Panc1 (cell line): ENCODE measurements around the gene NFE2L3.

Experiments used
- CTCF ChIP-seq: fragments of 450-650 bp; IDR thresholded peaks from 2 replicates; pipeline ENCODE4 v1.5.1; 2017; ENCODE audit warnings: mild to moderate bottlenecking
- POLR2AphosphoS5 ChIP-seq: IDR thresholded peaks from 2 replicates; pipeline ENCODE4 v1.6.1; 2012; ENCODE audit warnings: mild to moderate bottlenecking, low read depth, low read length, moderate library complexity
- REST ChIP-seq, 2 experiments: IDR thresholded peaks; 2 replicates each; pipeline ENCODE4 v1.6.1; 2011 to 2012; ENCODE audit warnings: low read depth in 2 of 2, control low read depth in 1 of 2, low read length in 1 of 2, mild to moderate bottlenecking in 1 of 2, moderate library complexity in 1 of 2; ENCODE audit not compliant: insufficient read depth in 1 of 2
- SIN3A ChIP-seq: IDR thresholded peaks from 2 replicates; pipeline ENCODE4 v1.6.1; 2012; ENCODE audit warnings: low read depth, mild to moderate bottlenecking, low read length, moderate library complexity, borderline replicate concordance; ENCODE audit not compliant: insufficient read depth

- TF ChIP-seq CTCF (no peak), SIN3A (no peak), POLR2AphosphoS5 (no peak), REST (IDR thresholded peaks at IDR 0.05; ENCODE audit: insufficient read depth in 1 of 2, low read depth in 2 of 2, low read length in 1 of 2) (no peak)
Observed at GRCh38 chr7:26172048-26172447, 20.1 kb downstream of the NFE2L3 start.
